Body of pancreas (tissue), 4 donors: ENCODE measurements around the gene ILDR2. TPM values are rescaled to one million over a fixed set of nuclear protein-coding genes. Genes with fewer than 3 reads are reported as not detected.

Experiments used
- ATAC-seq: fragments of 150-250 bp; one replicate; pipeline ENCODE4 v1.9.1; 2016
- DNase-seq, 4 donors: peaks; one replicate each; pipeline ENCODE4 v3.0.0-alpha.2; 2019
- H3K27ac ChIP-seq, 4 donors: fragments of 200-600 bp; sonication (generic); 1 replicate in 3 of 4; 2 replicates in 1 of 4; pipeline versions ENCODE4 v1.5.1 to v1.6.1; 2016 to 2019; ENCODE audit warnings: mild to moderate bottlenecking in 1 of 4, mixed read lengths in 1 of 4, moderate library complexity in 1 of 4
- H3K27me3 ChIP-seq, 2 donors: fragments of 200-600 bp; sonication (generic); one replicate each; pipeline ENCODE4 v1.6.0; 2016; ENCODE audit warnings: mild to moderate bottlenecking in 1 of 2
- H3K36me3 ChIP-seq, 2 donors: fragments of 200-600 bp; sonication (generic); replicated peaks in 1 of 2; 2 replicates each; pipeline ENCODE4 v1.5.1; 2016; ENCODE audit warnings: low read depth in 2 of 2; ENCODE audit not compliant: insufficient read depth in 1 of 2
- H3K4me1 ChIP-seq: fragments of 200-600 bp; sonication (generic); one replicate; pipeline ENCODE4 v1.6.0; 2016
- H3K4me3 ChIP-seq, 2 donors: fragments of 200-600 bp; sonication (generic); 1 replicate in 1 of 2; 2 replicates in 1 of 2; pipeline ENCODE4 v1.5.1; 2016 to 2019
- H3K9me3 ChIP-seq, 3 donors: fragments of 200-600 bp; sonication (generic); 1 replicate in 2 of 3; 2 replicates in 1 of 3; pipeline ENCODE4 v1.5.1; 2016
- CTCF ChIP-seq, 7 experiments: fragments of 450-650 bp in 4 of 7; fragments of 200-600 bp in 3 of 7; sonication (generic) in 3 of 7; IDR thresholded peaks; one replicate each; pipeline ENCODE4 v1.5.1; 2016 to 2019; ENCODE audit warnings: antibody characterized with exemption in 7 of 7
- POLR2A ChIP-seq, 3 donors: fragments of 450-650 bp; IDR thresholded peaks; one replicate each; pipeline ENCODE4 v1.6.1; 2016; ENCODE audit warnings: antibody characterized with exemption in 3 of 3, mild to moderate bottlenecking in 2 of 3
- WGBS, 2 donors: methylation state at CpG; one replicate each; pipeline ENCODE4 v1.1.5; 2017; 5-methylcytosine and 5-hydroxymethylcytosine counted together
- intact Hi-C: fragments of 100-400 bp; cut with DNase I; formaldehyde crosslinking; loops from one replicate; pipeline ENCODE4 v1.15.1; 2023
- total RNA-seq, 2 donors: library from RNA; depleted of rRNA; stranded (reverse); fragments of >200 nt; gene quantifications; one replicate each; pipeline ENCODE4 v1.1.0, GENCODE V29; 2016

ILDR2 gene
- total RNA-seq, 2 donors from 2014 or later, result 0.52 to 0.66 TPM

GRCh38 chr1:166902279-166902678 is 73.1 kb downstream of the ILDR2 start:
- TF ChIP-seq CTCF (IDR thresholded peaks at IDR 0.05), result no peak
- TF ChIP-seq POLR2A (IDR thresholded peaks at IDR 0.05), result no peak
- Histone ChIP-seq H3K4me3 (no peak overlapping the region), H3K4me1 (no peaks in the 10 kb centered on the region), H3K27ac (no peak overlapping the region), H3K9me3 (no peaks in the 10 kb centered on the region), H3K27me3 (no peaks in the 10 kb centered on the region), H3K36me3 (no peaks in the 10 kb centered on the region)
- no peak for ATAC-seq
- WGBS, 2 donors, result 72 to 97% methylated on average over 1 of the region's 1 CpG
- intact Hi-C loops, result no loop called here
- DNase-seq, result no peak

- intact Hi-C loops, result no loop called here
Measured at GRCh38 chr1:166900987-166901386, 74.4 kb downstream of the ILDR2 start.

GRCh38 chr1:166899769-166900168 is 75.6 kb downstream of the ILDR2 start:
- Histone ChIP-seq H3K9me3 (no peaks in the 10 kb centered on the region), H3K4me3 (no peak overlapping the region), H3K4me1 (no peaks in the 10 kb centered on the region), H3K27ac (no peak overlapping the region), H3K27me3 (no peaks in the 10 kb centered on the region), H3K36me3 (no peaks in the 10 kb centered on the region)
- ATAC-seq, result no peak
- no peak for DNase-seq
- no peak for TF ChIP-seq POLR2A (IDR thresholded peaks at IDR 0.05)
- no peak for TF ChIP-seq CTCF (IDR thresholded peaks at IDR 0.05)
- intact Hi-C loops, result no loop called here

More at GRCh38 chr1:166900987-166901386, 74.4 kb downstream of the ILDR2 start:
- ATAC-seq (no peak), DNase-seq (no peak)
- Histone ChIP-seq H3K4me1 (no peaks in the 10 kb centered on the region), H3K27ac (no peak overlapping the region), H3K9me3 (no peaks in the 10 kb centered on the region), H3K27me3 (no peaks in the 10 kb centered on the region), H3K4me3 (no peak overlapping the region), H3K36me3 (no peaks in the 10 kb centered on the region)
- TF ChIP-seq POLR2A (IDR thresholded peaks at IDR 0.05) (no peak), CTCF (IDR thresholded peaks at IDR 0.05) (no peak)
- 18 to 25% methylated on average over 4 of the region's 4 CpGs for WGBS, 2 donors

GRCh38 chr1:166895766-166896165 is 79.6 kb downstream of the ILDR2 start:
- WGBS, 2 donors, result 62 to 63% methylated on average over 4 of the region's 4 CpGs
- no peak for TF ChIP-seq CTCF (IDR thresholded peaks at IDR 0.05)
- TF ChIP-seq POLR2A (IDR thresholded peaks at IDR 0.05), result no peak
- no peak for DNase-seq
- H3K9me3 ChIP-seq, result no peaks in the 10 kb centered on the region
- H3K27me3 ChIP-seq, result no peaks in the 10 kb centered on the region
- H3K4me3 ChIP-seq, result no peak overlapping the region
- no peaks in the 10 kb centered on the region for H3K4me1 ChIP-seq
- intact Hi-C loops, result no loop called here
- ATAC-seq, result no peak
- no peaks in the 10 kb centered on the region for H3K36me3 ChIP-seq
- no peak overlapping the region for H3K27ac ChIP-seq

- no peaks in the 10 kb centered on the region for H3K36me3 ChIP-seq
- intact Hi-C loops, result no loop called here
- ATAC-seq (no peak), DNase-seq (no peak)
- no peaks in the 10 kb centered on the region for H3K4me1 ChIP-seq
- TF ChIP-seq POLR2A (IDR thresholded peaks at IDR 0.05) (no peak), CTCF (IDR thresholded peaks at IDR 0.05) (no peak)
- H3K9me3 ChIP-seq, result no peaks in the 10 kb centered on the region
- H3K4me3 ChIP-seq, result no peak overlapping the region
- H3K27ac ChIP-seq, result no peak overlapping the region
- no peaks in the 10 kb centered on the region for H3K27me3 ChIP-seq
Measured at GRCh38 chr1:166889776-166890175, 85.6 kb downstream of the ILDR2 start.
